Measurements from ENCODE around the gene HAL.

The HAL gene, protein sequence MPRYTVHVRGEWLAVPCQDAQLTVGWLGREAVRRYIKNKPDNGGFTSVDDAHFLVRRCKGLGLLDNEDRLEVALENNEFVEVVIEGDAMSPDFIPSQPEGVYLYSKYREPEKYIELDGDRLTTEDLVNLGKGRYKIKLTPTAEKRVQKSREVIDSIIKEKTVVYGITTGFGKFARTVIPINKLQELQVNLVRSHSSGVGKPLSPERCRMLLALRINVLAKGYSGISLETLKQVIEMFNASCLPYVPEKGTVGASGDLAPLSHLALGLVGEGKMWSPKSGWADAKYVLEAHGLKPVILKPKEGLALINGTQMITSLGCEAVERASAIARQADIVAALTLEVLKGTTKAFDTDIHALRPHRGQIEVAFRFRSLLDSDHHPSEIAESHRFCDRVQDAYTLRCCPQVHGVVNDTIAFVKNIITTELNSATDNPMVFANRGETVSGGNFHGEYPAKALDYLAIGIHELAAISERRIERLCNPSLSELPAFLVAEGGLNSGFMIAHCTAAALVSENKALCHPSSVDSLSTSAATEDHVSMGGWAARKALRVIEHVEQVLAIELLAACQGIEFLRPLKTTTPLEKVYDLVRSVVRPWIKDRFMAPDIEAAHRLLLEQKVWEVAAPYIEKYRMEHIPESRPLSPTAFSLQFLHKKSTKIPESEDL

GRCh38 chr12:95996034-95996658, at the start of gene HAL:
HAL (minus strand) TSS chr12:95996344; CDS start chr12:95995910, 434 bp downstream.
- no peak for DNase-seq (ENCODE audit: extremely low read depth in 1 of 2, low read depth in 1 of 2)

- DNase-seq (ENCODE audit: extremely low read depth in 1 of 2, low read depth in 1 of 2), result no peak
Observed at GRCh38 chr12:96045566-96045965, 49.4 kb upstream of the HAL start.

GRCh38 chr12:96044943-96045290, 48.8 kb upstream of the HAL start:
- DNase-seq (ENCODE audit: extremely low read depth in 1 of 2, low read depth in 1 of 2), result no peak

DNA sequence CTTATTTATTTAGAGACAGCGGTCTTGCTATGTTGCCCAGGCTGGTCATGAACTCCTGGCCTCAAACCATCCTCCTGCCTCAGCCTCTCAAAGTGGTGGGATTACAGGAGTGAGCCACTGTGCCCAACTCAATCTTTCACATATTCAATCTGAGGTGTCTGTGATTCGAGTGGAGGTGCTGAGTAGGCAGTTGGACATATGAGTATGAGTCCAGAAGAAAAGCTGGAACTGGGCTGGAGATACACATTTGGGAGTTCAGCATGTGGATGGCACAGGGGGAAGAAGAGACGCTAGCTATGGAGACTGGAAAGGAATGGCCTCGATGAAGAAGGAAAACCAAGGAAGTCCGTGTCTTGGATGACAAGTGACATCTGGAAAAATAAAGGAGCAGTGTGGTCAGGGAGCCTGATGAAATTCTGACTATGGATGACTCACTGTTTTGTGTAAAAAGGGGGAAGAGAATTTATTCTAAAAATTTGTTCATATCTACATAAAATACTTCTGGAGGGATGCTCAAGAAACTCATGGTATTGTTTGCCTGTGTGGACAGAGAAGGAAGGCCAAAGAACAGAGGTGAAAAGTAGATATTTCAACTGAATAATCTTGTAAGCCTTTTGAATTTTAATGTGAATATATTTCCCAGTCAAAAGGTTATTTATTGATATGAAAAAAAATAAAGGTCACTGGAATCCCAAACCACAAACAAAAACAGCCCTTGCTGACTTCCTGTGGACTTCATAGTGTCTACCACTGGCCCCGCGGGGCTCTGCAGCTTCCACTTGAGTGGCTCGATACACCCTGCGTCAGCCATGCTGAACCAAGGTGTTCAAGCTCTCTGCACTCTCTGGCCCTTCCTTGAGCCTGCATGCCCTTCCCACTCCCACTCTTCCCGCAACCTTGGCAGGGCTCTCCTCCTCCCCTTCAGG, 48.1 kb upstream of the HAL start:
- DNase-seq (ENCODE audit: extremely low read depth in 1 of 2, low read depth in 1 of 2), result no peak

- no peak for DNase-seq (ENCODE audit: extremely low read depth in 1 of 2, low read depth in 1 of 2)
Observed at GRCh38 chr12:96041181-96041580, 45.0 kb upstream of the HAL start.

- DNase-seq (ENCODE audit: extremely low read depth in 1 of 2, low read depth in 1 of 2), result no peak
Observed at GRCh38 chr12:96040305-96041133, 44.4 kb upstream of the HAL start.

- no peak for DNase-seq (ENCODE audit: extremely low read depth in 1 of 2, low read depth in 1 of 2)
Observed at GRCh38 chr12:96039516-96039915, 43.4 kb upstream of the HAL start.

- no peak for DNase-seq (ENCODE audit: extremely low read depth in 1 of 2, low read depth in 1 of 2)
Observed at GRCh38 chr12:96036765-96037455, 40.8 kb upstream of the HAL start.

GRCh38 chr12:96035283-96036236, 39.4 kb upstream of the HAL start, which contains the start of gene LTA4H:
LTA4H (minus strand) TSS chr12:96035587; CDS start chr12:96035519, 68 bp downstream.
- peak; percentile 90 to 94 for DNase-seq (ENCODE audit: extremely low read depth in 1 of 2, low read depth in 1 of 2)

DNA sequence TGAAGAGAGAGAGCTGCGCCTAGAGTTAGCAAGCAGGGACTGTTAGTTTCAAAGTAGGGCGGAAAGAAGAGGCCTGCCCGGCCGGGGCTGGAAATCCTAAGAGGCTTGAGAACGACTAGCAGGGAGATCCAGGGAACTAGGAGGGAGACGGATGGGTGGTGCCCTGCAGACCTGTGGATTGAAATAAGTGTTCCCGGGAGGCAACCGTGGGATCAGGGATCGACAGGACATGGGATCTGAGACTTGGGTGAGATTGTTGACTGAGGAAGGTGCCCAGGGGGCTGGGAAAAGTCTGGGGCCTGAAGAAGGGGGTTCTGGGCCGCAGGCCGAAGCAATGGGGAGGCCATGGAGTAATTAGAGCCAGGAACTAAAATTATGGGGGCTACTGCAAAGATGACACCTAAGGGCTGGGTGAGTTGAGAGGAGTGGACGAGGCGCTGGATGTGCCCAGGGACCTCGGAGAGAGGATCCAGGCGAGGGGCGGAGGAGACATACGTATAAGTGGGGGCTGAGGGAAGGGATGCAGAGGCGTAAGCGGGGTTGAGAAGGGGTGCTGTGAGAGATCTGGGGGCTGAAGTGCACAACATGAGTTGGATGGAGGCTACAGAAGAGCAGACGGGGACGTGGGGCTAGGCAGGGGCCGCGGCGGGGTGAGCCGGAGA, 38.6 kb upstream of the HAL start:
- DNase-seq (ENCODE audit: extremely low read depth in 1 of 2, low read depth in 1 of 2), result no peak

DNA sequence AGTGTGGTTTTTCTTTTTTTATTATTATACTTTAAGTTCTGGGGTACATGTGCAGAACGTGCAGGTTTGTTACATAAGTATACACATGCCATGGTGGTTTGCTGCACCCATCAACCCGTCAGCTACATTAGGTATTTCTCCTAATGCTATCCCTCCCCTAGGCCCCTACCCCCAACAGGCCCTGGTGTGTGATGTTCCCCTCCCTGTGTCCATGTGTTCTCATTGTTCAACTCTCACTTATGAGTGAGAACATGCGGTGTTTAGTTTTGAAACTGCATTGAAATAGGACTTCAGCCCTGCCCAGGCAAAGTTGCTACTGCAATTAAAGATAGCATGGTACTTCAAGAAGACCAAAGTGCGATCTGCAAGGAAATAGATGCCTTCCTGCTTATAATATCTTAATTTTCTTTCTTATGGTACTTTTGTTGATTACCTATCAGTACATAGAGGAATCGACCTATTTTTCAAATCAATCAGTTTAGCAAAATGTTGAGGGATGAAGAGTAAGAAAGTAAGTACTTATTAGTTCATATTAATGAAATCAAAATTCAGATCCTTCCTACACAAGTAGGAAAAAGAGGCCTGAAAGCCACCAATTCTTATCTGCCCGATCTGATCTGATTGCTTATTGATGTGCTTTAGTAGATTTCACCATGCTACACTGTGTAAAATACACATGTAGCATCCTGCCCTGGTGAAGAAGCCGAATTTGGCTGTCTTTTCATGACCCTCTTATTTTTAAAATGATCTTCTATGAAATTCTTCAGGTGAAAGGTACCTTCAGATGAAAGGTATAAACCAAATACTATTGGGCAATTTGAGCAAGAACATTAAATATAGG, 37.6 kb upstream of the HAL start:
- no peak for DNase-seq (ENCODE audit: extremely low read depth in 1 of 2, low read depth in 1 of 2)

DNA sequence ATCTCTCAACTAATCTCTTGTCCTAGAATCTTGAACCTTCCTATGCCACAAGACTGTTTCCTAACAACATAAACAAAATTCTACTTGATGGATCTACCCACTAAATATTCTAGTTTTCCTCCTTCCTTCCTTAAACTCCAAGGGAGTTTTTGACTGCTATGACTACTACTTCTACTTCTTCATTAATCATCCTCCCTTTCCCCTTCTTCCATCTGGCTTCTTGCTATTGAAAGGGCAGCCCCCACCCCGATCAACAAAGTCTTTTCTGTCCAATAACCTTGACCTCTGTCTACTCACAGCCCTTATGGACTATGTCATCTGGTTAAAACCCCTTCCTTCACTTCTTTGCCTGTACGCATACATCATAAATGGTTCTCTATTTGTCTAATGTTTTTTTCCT, 33.7 kb upstream of the HAL start:
- no peak for DNase-seq (ENCODE audit: extremely low read depth in 1 of 2, low read depth in 1 of 2)

DNA sequence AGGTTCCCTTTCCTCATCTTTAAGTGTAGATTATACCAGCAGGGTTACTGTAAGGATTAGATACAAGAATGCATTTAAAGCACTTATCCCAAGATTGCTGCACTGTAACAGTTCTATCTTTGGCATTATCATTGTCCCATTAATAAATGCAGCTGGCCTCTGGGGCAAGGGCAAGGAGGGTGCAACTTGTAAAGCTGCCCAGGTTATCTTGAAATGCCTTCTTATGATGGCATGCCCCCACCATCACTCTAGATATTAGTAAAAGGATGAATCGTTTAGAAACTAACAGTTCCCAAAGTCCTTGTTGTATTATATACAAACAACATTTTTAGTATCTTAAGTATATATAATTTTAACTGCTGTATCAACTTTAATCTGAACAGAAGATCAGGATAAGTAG, 32.4 kb upstream of the HAL start:
- DNase-seq (ENCODE audit: extremely low read depth in 1 of 2, low read depth in 1 of 2), result no peak

DNA sequence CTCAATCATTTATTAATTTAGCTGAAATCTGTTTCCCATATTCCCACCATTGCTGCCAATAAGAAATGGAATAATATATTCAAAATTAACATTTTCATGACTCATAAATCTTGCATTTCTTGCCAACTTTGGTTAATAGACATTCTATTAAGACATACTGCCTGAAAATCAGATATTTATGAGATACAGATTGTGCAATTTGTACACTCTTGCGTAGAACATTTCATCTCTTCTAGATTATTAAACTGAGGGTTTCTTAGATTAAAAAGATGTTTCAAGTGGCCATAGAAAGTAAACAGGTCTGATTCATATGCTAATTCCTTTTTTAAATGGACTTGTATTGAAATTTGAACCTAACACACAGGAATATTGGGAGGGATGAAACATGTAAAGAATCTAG, 30.2 kb upstream of the HAL start:
- DNase-seq (ENCODE audit: extremely low read depth in 1 of 2, low read depth in 1 of 2), result no peak

DNA sequence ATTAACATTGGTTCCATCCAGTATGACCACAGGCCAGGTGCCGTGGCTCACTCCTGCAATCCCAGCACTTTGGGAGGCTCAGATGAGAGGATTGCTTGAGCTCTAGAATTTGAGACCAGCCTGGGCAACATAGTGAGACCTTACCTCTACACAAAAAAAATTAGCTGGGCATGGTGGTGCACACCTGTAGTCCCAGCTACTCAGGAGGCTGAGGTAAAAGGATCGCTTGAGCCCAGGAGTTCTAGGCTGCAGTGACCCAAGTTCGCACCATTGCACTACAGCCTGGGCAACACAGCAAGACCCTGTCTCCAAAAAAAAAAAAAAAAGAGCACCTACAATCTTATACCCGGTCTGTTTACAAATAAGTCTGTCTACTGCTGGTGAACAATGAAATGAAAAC, 29.4 kb upstream of the HAL start:
- no peak for DNase-seq (ENCODE audit: extremely low read depth in 1 of 2, low read depth in 1 of 2)

DNA sequence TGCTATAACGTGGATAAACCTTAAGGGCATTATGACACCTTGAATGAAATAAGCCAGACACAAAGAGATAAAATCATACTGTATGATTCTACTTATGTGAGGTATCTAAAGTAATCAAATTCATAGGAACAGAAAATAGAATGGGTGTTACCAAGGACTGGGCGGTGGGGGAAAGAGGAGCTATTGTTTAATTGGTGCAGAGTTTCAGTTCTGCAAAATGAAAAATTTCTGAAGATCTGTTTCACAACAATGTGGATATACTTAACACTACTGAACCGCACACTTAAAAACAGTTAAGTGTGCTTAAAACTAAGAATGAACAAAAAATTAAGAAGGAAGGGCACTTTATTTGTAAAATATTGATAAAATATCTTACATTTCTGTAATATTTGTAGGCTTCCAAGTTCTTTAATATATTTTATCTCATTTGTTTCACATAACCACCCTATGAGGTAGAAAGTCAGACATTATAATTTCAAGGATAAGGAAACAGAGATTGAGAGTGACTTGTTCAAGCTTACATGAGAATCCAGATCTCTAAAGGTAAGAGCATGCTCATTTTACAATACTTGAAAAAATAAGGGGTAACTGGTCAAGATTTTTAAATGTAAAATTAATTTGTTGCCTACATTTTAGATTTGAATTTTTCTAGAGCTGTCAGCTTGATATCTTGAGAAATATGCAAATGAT, 24.3 kb upstream of the HAL start:
- no peak for DNase-seq (ENCODE audit: extremely low read depth in 1 of 2, low read depth in 1 of 2)

Measured in activated CD8-positive, alpha-beta memory T cell treated with anti-CD3 and anti-CD28 coated beads for 1 hour (primary cell).